ENCODE measurements around the gene STX7. TPM values are rescaled to one million over a fixed set of nuclear protein-coding genes. Genes with fewer than 3 reads are reported as not detected.

Gene STX7
- total RNA-seq, 1 experiment from 2014 or later = 25.6 TPM

GRCh38 chr6:132496519-132497180 lies 16.3 kb downstream of the STX7 start:
- DNase-seq (ENCODE audit: low spot score) (no peak), ATAC-seq (no peak)
- H3K4me3 Mint-ChIP-seq = no peak overlapping the region
- CTCF ChIA-PET = interaction anchor here (2.1 kb wide), 1 partner anchor 217 kb away, joined by 6 read pairs; no protein-coding TSS in a partner anchor
- no peaks in the 10 kb centered on the region for H3K27me3 Mint-ChIP-seq (ENCODE audit: low read depth)
- no peaks in the 10 kb centered on the region for H3K4me1 Mint-ChIP-seq
- H3K9me3 Mint-ChIP-seq = peaks cover 17% of the 10 kb centered on the region
- H3K36me3 Mint-ChIP-seq = peaks cover 29% of the 10 kb centered on the region
- H3K27ac Mint-ChIP-seq = no peak overlapping the region
- POLR2A ChIA-PET = no interaction called here
- TF ChIP-seq CTCF (IDR thresholded peaks at IDR 0.05) (no peak), ERG (CRISPR knock-in tag; IDR thresholded peaks at IDR 0.05) (no peak), SMAD4 (CRISPR knock-in tag; IDR thresholded peaks at IDR 0.05) (no peak), PREB (CRISPR knock-in tag; IDR thresholded peaks at IDR 0.05; ENCODE audit: borderline replicate concordance) (no peak), ZNF532 (CRISPR knock-in tag; IDR thresholded peaks at IDR 0.05; ENCODE audit: borderline replicate concordance) (no peak), TEAD1 (CRISPR knock-in tag; IDR thresholded peaks at IDR 0.05) (no peak), AR (CRISPR knock-in tag; IDR thresholded peaks at IDR 0.05) (no peak), ZNF512 (CRISPR knock-in tag; IDR thresholded peaks at IDR 0.05; ENCODE audit: borderline replicate concordance) (no peak), ATF6 (CRISPR knock-in tag; IDR thresholded peaks at IDR 0.05) (no peak), GRHL2 (CRISPR knock-in tag; IDR thresholded peaks at IDR 0.05; ENCODE audit: insufficient replicate concordance, severe bottlenecking) (no peak), ZSCAN18 (CRISPR knock-in tag; IDR thresholded peaks at IDR 0.05) (no peak), OVOL2 (CRISPR knock-in tag; IDR thresholded peaks at IDR 0.05; ENCODE audit: borderline replicate concordance) (no peak), ZMAT4 (CRISPR knock-in tag; IDR thresholded peaks at IDR 0.05) (no peak), PRDM15 (CRISPR knock-in tag; IDR thresholded peaks at IDR 0.05) (no peak)

Measured in WTC11 (cell line).